D721Med (cell line): ENCODE results near the gene NT5DC2.

Source experiments
- DNase-seq: peaks from one replicate; pipeline ENCODE4 v3.0.0; 2011; ENCODE audit warnings: low spot score; ENCODE audit not compliant: insufficient read length
- FAIRE-seq: peaks from 2 replicates; lab custom pipeline; 2011; peaks lifted over from hg19 to GRCh38; lab: Jason Lieb, UNC
- CTCF ChIP-seq: IDR thresholded peaks from 2 replicates; pipeline ENCODE4 v1.5.1; 2012; ENCODE audit warnings: mild to moderate bottlenecking, control low read depth; ENCODE audit not compliant: insufficient read depth; ENCODE audit errors: missing control alignments

Gene NT5DC2

GRCh38 chr3:52483577-52484381 lies 49.9 kb downstream of the NT5DC2 start:
- FAIRE-seq (peak; percentile 56), DNase-seq (no peak)
- TF ChIP-seq CTCF, result no peak

GRCh38 chr3:52483081-52483480 lies 50.6 kb downstream of the NT5DC2 start:
- DNase-seq (no peak), FAIRE-seq (no peak)
- TF ChIP-seq CTCF, result no peak

GRCh38 chr3:52481819-52482521 lies 51.7 kb downstream of the NT5DC2 start:
- no peak for DNase-seq
- peak; percentile 43 for TF ChIP-seq CTCF
- FAIRE-seq, result no peak

GRCh38 chr3:52480768-52481715 lies 52.6 kb downstream of the NT5DC2 start:
- no peak for FAIRE-seq
- TF ChIP-seq CTCF, result no peak
- DNase-seq, result no peak

GRCh38 chr3:52479877-52480575 lies 53.6 kb downstream of the NT5DC2 start:
- no peak for FAIRE-seq
- no peak for DNase-seq
- TF ChIP-seq CTCF, result no peak

- TF ChIP-seq CTCF, result no peak
- DNase-seq (no peak), FAIRE-seq (no peak)
These were observed 54.4 kb downstream of the NT5DC2 start for GRCh38 chr3:52479037-52479876.
